Liver (tissue), 9 donors: ENCODE measurements around the gene MAN1C1. TPM values are rescaled to one million over a fixed set of nuclear protein-coding genes. Genes with fewer than 3 reads are reported as not detected.

ENCODE experiments used
- DNase-seq: peaks from one replicate; pipeline ENCODE4 v3.0.0-alpha.2; 2017; ENCODE audit warnings: low spot score
- H3K27ac ChIP-seq, 2 donors: one replicate each; pipeline ENCODE4 v1.7.0; 2013; ENCODE audit warnings: inconsistent platforms in 2 of 2, low read length in 2 of 2, control low read depth in 1 of 2, low read depth in 1 of 2, mild to moderate bottlenecking in 1 of 2
- H3K27me3 ChIP-seq, 4 donors: one replicate each; pipeline versions ENCODE4 v1.6.1 to v1.7.0; 2013; ENCODE audit warnings: low read length in 3 of 4, inconsistent platforms in 1 of 4, mild to moderate bottlenecking in 1 of 4, moderate library complexity in 1 of 4; ENCODE audit not compliant: control insufficient read depth in 4 of 4, insufficient read depth in 4 of 4
- H3K36me3 ChIP-seq, 4 donors: one replicate each; pipeline versions ENCODE4 v1.6.1 to v1.7.0; 2013; ENCODE audit warnings: low read length in 3 of 4, mild to moderate bottlenecking in 3 of 4, low read depth in 1 of 4, moderate library complexity in 1 of 4; ENCODE audit not compliant: control insufficient read depth in 4 of 4, insufficient read depth in 3 of 4
- H3K4me1 ChIP-seq, 4 donors: one replicate each; pipeline versions ENCODE4 v1.6.1 to v1.7.0; 2013; ENCODE audit warnings: low read length in 3 of 4, mild to moderate bottlenecking in 3 of 4, moderate library complexity in 1 of 4; ENCODE audit not compliant: control insufficient read depth in 4 of 4, insufficient read depth in 4 of 4
- H3K4me3 ChIP-seq, 3 donors: one replicate each; pipeline versions ENCODE4 v1.6.1 to v1.7.0; 2013; ENCODE audit warnings: low read length in 3 of 3, control low read depth in 1 of 3, low read depth in 1 of 3, mild to moderate bottlenecking in 1 of 3
- H3K9ac ChIP-seq, 2 donors: one replicate each; pipeline ENCODE4 v1.7.0; 2013; ENCODE audit warnings: low read length in 2 of 2, mild to moderate bottlenecking in 2 of 2, moderate library complexity in 2 of 2, control low read depth in 1 of 2, low read depth in 1 of 2
- H3K9me3 ChIP-seq, 4 donors: one replicate each; pipeline versions ENCODE4 v1.6.1 to v1.7.0; 2013; ENCODE audit warnings: low read length in 3 of 4; ENCODE audit not compliant: control insufficient read depth in 4 of 4
- EGR1 ChIP-seq, 2 donors: IDR thresholded peaks; 2 replicates each; pipeline ENCODE4 v1.6.1; 2016 to 2018; ENCODE audit warnings: antibody characterized with exemption in 2 of 2, low read depth in 2 of 2
- FOXA1 ChIP-seq: IDR thresholded peaks from 2 replicates; pipeline ENCODE4 v1.6.1; 2016; ENCODE audit warnings: antibody characterized with exemption
- FOXA2 ChIP-seq: IDR thresholded peaks from 2 replicates; pipeline ENCODE4 v1.6.1; 2016; ENCODE audit warnings: antibody characterized with exemption
- GABPA ChIP-seq, 2 donors: IDR thresholded peaks in 1 of 2; conservative IDR thresholded peaks in 1 of 2; 2 replicates each; pipeline ENCODE4 v1.6.1; 2016; ENCODE audit warnings: antibody characterized with exemption in 2 of 2, mild to moderate bottlenecking in 1 of 2, moderate library complexity in 1 of 2
- HNF4A ChIP-seq, 2 donors: conservative IDR thresholded peaks; 2 replicates each; pipeline ENCODE4 v1.6.1; 2016; ENCODE audit warnings: antibody characterized with exemption in 2 of 2, mild to moderate bottlenecking in 2 of 2
- HNF4G ChIP-seq: IDR thresholded peaks from 2 replicates; pipeline ENCODE4 v1.6.1; 2016; ENCODE audit warnings: antibody characterized with exemption
- JUND ChIP-seq, 2 donors: IDR thresholded peaks; 2 replicates each; pipeline ENCODE4 v1.6.1; 2016; ENCODE audit warnings: antibody characterized with exemption in 2 of 2
- RAD21 ChIP-seq, 2 donors: IDR thresholded peaks; 2 replicates each; pipeline ENCODE4 v1.6.1; 2016; ENCODE audit warnings: antibody characterized with exemption in 2 of 2, mild to moderate bottlenecking in 2 of 2
- RXRA ChIP-seq, 2 donors: IDR thresholded peaks; 2 replicates each; pipeline ENCODE4 v1.6.1; 2017 to 2018; ENCODE audit warnings: antibody characterized with exemption in 2 of 2, mild to moderate bottlenecking in 1 of 2
- SP1 ChIP-seq: IDR thresholded peaks from 2 replicates; pipeline ENCODE4 v1.6.1; 2018; ENCODE audit warnings: antibody characterized with exemption, mild to moderate bottlenecking
- TAF1 ChIP-seq: conservative IDR thresholded peaks from 2 replicates; pipeline ENCODE4 v1.6.1; 2016; ENCODE audit warnings: antibody characterized with exemption, mild to moderate bottlenecking
- YY1 ChIP-seq: IDR thresholded peaks from 2 replicates; pipeline ENCODE4 v1.6.1; 2016; ENCODE audit warnings: antibody characterized with exemption, mild to moderate bottlenecking
- WGBS: extraction: QIAGEN DNeasy Blood & Tissue Kit; methylation state at CpG from one replicate; pipeline ENCODE4 v1.1.7; 2013; 5-methylcytosine and 5-hydroxymethylcytosine counted together
- polyA plus RNA-seq, 2 donors: library from polyadenylated mRNA; stranded (reverse) in 1 of 2; unstranded in 1 of 2; fragments of 200-250 nt in 1 of 2; fragments of >200 nt in 1 of 2; fragmentation: Nextera tagmentation in 1 of 2; extraction: Ambion mirVana in 1 of 2; gene quantifications; one replicate each; pipeline versions ENCODE4 v1.2.1 to v1.2.3, GENCODE V29; 2013 to 2015
- total RNA-seq, 2 donors: library from RNA; depleted of rRNA; stranded (reverse); fragments of >200 nt; gene quantifications; one replicate each; pipeline ENCODE4 v1.2.3, GENCODE V29; 2014
- TF ChIP-seq, protein P1 (sequence below): IDR thresholded peaks from 2 replicates; pipeline ENCODE4 v1.6.1; 2016; ENCODE audit warnings: antibody characterized with exemption, mild to moderate bottlenecking
- TF ChIP-seq, protein P2 (sequence below): fragments of 150-350 bp; IDR thresholded peaks from 2 replicates; pipeline ENCODE4 v1.5.1; 2017; ENCODE audit warnings: improper control_type of control experiment, low read depth, low read length; ENCODE audit not compliant: missing input control
- donor health status: healthy.
- donor health status: healthy.
- donor health status: healthy.
- donor health status: healthy.
- donor health status: healthy.

The MAN1C1 gene
- total and polyA plus RNA-seq, 4 donors: 6.3 to 16.0 (median 8.1) TPM

GRCh38 chr1:25642574-25643108 lies 26.1 kb downstream of the MAN1C1 start:
- WGBS: 61% methylated on average over 8 of the region's 8 CpGs
- peaks cover 7 to 14% (median 9%) of the 10 kb centered on the region in 4 donors for H3K4me1 ChIP-seq

GRCh38 chr1:25643929-25644328 lies 27.3 kb downstream of the MAN1C1 start:
- no peak overlapping the region for H3K4me3 ChIP-seq
- H3K27me3 ChIP-seq: no peaks in the 10 kb centered on the region
- no peak overlapping the region for H3K9ac ChIP-seq
- 95% methylated on average over 7 of the region's 7 CpGs for WGBS
- H3K4me1 ChIP-seq: peaks cover 7 to 14% (median 9%) of the 10 kb centered on the region in 4 donors
- no peak for TF ChIP-seq SP1
- H3K36me3 ChIP-seq: no peaks in the 10 kb centered on the region
- no peak for DNase-seq
- H3K9me3 ChIP-seq: no peaks in the 10 kb centered on the region
- no peak overlapping the region for H3K27ac ChIP-seq

More at GRCh38 chr1:25642574-25643108, 26.1 kb downstream of the MAN1C1 start:
- H3K9me3 ChIP-seq: no peaks in the 10 kb centered on the region
- peak overlapping the region; percentile 1 to 36 for H3K27ac ChIP-seq
- H3K36me3 ChIP-seq: no peaks in the 10 kb centered on the region
- no peak for DNase-seq
- H3K4me3 ChIP-seq: no peak overlapping the region
- H3K9ac ChIP-seq: no peak overlapping the region
- no peaks in the 10 kb centered on the region for H3K27me3 ChIP-seq
- TF ChIP-seq HNF4A (conservative IDR thresholded peaks at IDR 0.05) (no peak), FOXA1 (no peak), HNF4G (no peak), TAF1 (no peak), SP1 (no peak), RAD21 (IDR thresholded peaks at IDR 0.05) (no peak), YY1 (no peak), EGR1 (IDR thresholded peaks at IDR 0.05; ENCODE audit: low read depth in 2 of 2) (no peak), JUND (IDR thresholded peaks at IDR 0.05) (no peak), RXRA (IDR thresholded peaks at IDR 0.05) (no peak)
- TF ChIP-seq, protein P1, sequence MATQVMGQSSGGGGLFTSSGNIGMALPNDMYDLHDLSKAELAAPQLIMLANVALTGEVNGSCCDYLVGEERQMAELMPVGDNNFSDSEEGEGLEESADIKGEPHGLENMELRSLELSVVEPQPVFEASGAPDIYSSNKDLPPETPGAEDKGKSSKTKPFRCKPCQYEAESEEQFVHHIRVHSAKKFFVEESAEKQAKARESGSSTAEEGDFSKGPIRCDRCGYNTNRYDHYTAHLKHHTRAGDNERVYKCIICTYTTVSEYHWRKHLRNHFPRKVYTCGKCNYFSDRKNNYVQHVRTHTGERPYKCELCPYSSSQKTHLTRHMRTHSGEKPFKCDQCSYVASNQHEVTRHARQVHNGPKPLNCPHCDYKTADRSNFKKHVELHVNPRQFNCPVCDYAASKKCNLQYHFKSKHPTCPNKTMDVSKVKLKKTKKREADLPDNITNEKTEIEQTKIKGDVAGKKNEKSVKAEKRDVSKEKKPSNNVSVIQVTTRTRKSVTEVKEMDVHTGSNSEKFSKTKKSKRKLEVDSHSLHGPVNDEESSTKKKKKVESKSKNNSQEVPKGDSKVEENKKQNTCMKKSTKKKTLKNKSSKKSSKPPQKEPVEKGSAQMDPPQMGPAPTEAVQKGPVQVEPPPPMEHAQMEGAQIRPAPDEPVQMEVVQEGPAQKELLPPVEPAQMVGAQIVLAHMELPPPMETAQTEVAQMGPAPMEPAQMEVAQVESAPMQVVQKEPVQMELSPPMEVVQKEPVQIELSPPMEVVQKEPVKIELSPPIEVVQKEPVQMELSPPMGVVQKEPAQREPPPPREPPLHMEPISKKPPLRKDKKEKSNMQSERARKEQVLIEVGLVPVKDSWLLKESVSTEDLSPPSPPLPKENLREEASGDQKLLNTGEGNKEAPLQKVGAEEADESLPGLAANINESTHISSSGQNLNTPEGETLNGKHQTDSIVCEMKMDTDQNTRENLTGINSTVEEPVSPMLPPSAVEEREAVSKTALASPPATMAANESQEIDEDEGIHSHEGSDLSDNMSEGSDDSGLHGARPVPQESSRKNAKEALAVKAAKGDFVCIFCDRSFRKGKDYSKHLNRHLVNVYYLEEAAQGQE: no peak
- TF ChIP-seq, protein P2, sequence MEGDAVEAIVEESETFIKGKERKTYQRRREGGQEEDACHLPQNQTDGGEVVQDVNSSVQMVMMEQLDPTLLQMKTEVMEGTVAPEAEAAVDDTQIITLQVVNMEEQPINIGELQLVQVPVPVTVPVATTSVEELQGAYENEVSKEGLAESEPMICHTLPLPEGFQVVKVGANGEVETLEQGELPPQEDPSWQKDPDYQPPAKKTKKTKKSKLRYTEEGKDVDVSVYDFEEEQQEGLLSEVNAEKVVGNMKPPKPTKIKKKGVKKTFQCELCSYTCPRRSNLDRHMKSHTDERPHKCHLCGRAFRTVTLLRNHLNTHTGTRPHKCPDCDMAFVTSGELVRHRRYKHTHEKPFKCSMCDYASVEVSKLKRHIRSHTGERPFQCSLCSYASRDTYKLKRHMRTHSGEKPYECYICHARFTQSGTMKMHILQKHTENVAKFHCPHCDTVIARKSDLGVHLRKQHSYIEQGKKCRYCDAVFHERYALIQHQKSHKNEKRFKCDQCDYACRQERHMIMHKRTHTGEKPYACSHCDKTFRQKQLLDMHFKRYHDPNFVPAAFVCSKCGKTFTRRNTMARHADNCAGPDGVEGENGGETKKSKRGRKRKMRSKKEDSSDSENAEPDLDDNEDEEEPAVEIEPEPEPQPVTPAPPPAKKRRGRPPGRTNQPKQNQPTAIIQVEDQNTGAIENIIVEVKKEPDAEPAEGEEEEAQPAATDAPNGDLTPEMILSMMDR: no peak

GRCh38 chr1:25644962-25645361 lies 28.4 kb downstream of the MAN1C1 start:
- H3K9me3 ChIP-seq: no peaks in the 10 kb centered on the region
- WGBS: 89% methylated on average over 4 of the region's 4 CpGs
- no peak overlapping the region for H3K9ac ChIP-seq
- no peaks in the 10 kb centered on the region for H3K36me3 ChIP-seq
- H3K27ac ChIP-seq: no peak overlapping the region
- DNase-seq: no peak
- peaks cover 7 to 16% (median 12%) of the 10 kb centered on the region in 4 donors for H3K4me1 ChIP-seq
- TF ChIP-seq GABPA (IDR thresholded peaks at IDR 0.05 in 1 of 2, conservative IDR thresholded peaks at IDR 0.05 in 1 of 2): no peak
- TF ChIP-seq FOXA2: no peak
- TF ChIP-seq TAF1: no peak
- no peaks in the 10 kb centered on the region for H3K27me3 ChIP-seq
- no peak overlapping the region for H3K4me3 ChIP-seq
